SK-N-SH treated with all-trans-retinoic acid at 6 μM for 48 hours (cell line): ENCODE results near the gene GRIK2.

Experiments
- ARNTL ChIP-seq: fragments of 450-650 bp; formaldehyde crosslinking; IDR thresholded peaks from 2 replicates; pipeline ENCODE4 v1.5.0; 2020; ENCODE audit warnings: low read depth, mild to moderate bottlenecking, moderate library complexity, borderline replicate concordance
- ESRRG ChIP-seq: fragments of 250-450 bp; sonication (Bioruptor Pico); IDR thresholded peaks from 2 replicates; pipeline ENCODE4 v1.6.1; 2021; ENCODE audit warnings: mild to moderate bottlenecking
- ISL1 ChIP-seq: fragments of 250-450 bp; sonication (Bioruptor Pico); IDR thresholded peaks from 2 replicates; pipeline ENCODE4 v2.1.2; 2022; ENCODE audit warnings: mild to moderate bottlenecking, moderate library complexity
- PPARA ChIP-seq: fragments of 250-450 bp; sonication (Bioruptor Pico); IDR thresholded peaks from 2 replicates; pipeline ENCODE4 v1.5.0; 2020; ENCODE audit warnings: mild to moderate bottlenecking, borderline replicate concordance
- RARB ChIP-seq: fragments of 250-450 bp; sonication (Bioruptor Pico); IDR thresholded peaks from 2 replicates; pipeline ENCODE4 v1.8.0; 2021; ENCODE audit warnings: mild to moderate bottlenecking, moderate library complexity
- TCF4 ChIP-seq: fragments of 250-450 bp; sonication (Bioruptor Pico); IDR thresholded peaks from 2 replicates; pipeline ENCODE4 v1.8.0; 2021; ENCODE audit warnings: mild to moderate bottlenecking, moderate library complexity, borderline replicate concordance
- ZFP3 ChIP-seq: fragments of 250-450 bp; sonication (Bioruptor Pico); IDR thresholded peaks from 2 replicates; pipeline ENCODE4 v1.5.0; 2020; ENCODE audit warnings: mild to moderate bottlenecking, moderate library complexity
- ZFP30 ChIP-seq: fragments of 450-650 bp; formaldehyde crosslinking; IDR thresholded peaks from 2 replicates; pipeline ENCODE4 v1.5.0; 2022; ENCODE audit warnings: mild to moderate bottlenecking, moderate library complexity
- ZNF565 ChIP-seq: fragments of 450-650 bp; formaldehyde crosslinking; conservative IDR thresholded peaks from 2 replicates; pipeline ENCODE4 v1.5.0; 2020; ENCODE audit warnings: low read depth, mild to moderate bottlenecking, moderate library complexity
- ZNF70 ChIP-seq: fragments of 450-650 bp; formaldehyde crosslinking; IDR thresholded peaks from 2 replicates; pipeline ENCODE4 v1.5.0; 2020; ENCODE audit warnings: mild to moderate bottlenecking, moderate library complexity
- ZNF8 ChIP-seq: fragments of 450-650 bp; formaldehyde crosslinking; IDR thresholded peaks from 2 replicates; pipeline ENCODE4 v1.5.0; 2020; ENCODE audit warnings: mild to moderate bottlenecking, moderate library complexity
- TF ChIP-seq, protein P1 (sequence below): fragments of 250-450 bp; sonication (Bioruptor Pico); IDR thresholded peaks from 2 replicates; pipeline ENCODE4 v1.8.0; 2020; ENCODE audit warnings: mild to moderate bottlenecking, moderate library complexity, borderline replicate concordance

DNA sequence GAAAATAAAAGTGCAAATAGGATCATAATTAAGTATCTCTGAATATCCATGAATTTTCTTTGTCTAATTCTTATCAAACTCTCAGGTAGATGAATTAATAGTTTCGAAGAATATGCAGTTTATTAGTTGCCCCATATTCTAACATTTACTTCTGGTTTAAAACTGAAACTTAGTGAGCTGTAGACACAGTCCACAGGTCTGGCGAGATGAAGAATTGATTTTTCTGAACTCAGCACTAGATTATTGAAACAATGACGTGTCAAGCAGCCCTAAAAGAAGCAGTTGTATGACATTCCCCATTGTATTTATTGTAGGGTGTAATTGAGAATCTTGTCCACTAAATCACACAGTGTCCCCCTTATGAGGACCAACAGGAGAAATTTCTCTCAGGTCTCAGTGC is 407.1 kb downstream of the GRIK2 start:
- no peak for TF ChIP-seq ZFP3
- no peak for TF ChIP-seq ISL1 (CRISPR knock-in tag)
- TF ChIP-seq, protein P1, sequence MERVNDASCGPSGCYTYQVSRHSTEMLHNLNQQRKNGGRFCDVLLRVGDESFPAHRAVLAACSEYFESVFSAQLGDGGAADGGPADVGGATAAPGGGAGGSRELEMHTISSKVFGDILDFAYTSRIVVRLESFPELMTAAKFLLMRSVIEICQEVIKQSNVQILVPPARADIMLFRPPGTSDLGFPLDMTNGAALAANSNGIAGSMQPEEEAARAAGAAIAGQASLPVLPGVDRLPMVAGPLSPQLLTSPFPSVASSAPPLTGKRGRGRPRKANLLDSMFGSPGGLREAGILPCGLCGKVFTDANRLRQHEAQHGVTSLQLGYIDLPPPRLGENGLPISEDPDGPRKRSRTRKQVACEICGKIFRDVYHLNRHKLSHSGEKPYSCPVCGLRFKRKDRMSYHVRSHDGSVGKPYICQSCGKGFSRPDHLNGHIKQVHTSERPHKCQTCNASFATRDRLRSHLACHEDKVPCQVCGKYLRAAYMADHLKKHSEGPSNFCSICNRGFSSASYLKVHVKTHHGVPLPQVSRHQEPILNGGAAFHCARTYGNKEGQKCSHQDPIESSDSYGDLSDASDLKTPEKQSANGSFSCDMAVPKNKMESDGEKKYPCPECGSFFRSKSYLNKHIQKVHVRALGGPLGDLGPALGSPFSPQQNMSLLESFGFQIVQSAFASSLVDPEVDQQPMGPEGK: no peak
- no peak for TF ChIP-seq PPARA (CRISPR knock-in tag)
- TF ChIP-seq ZNF8: no peak
- TF ChIP-seq ZNF565 (CRISPR knock-in tag): no peak
- TF ChIP-seq ZNF70 (CRISPR knock-in tag): no peak
- TF ChIP-seq ESRRG: no peak
- no peak for TF ChIP-seq TCF4
- no peak for TF ChIP-seq RARB
- TF ChIP-seq ARNTL (CRISPR knock-in tag): no peak
- no peak for TF ChIP-seq ZFP30
